WI38 (cell line): Measurements from ENCODE around the gene SHPK.

Experiments used
- H3K4me3 ChIP-seq: 2 replicates; pipeline ENCODE4 v1.5.1; 2011; ENCODE audit warnings: low read depth, mild to moderate bottlenecking, control low read depth, low read length
- TF ChIP-seq, protein P1 (sequence below): IDR thresholded peaks from 2 replicates; pipeline ENCODE4 v1.5.1; 2012; ENCODE audit warnings: low read depth, mild to moderate bottlenecking, control low read depth, low read length

SHPK gene

DNA sequence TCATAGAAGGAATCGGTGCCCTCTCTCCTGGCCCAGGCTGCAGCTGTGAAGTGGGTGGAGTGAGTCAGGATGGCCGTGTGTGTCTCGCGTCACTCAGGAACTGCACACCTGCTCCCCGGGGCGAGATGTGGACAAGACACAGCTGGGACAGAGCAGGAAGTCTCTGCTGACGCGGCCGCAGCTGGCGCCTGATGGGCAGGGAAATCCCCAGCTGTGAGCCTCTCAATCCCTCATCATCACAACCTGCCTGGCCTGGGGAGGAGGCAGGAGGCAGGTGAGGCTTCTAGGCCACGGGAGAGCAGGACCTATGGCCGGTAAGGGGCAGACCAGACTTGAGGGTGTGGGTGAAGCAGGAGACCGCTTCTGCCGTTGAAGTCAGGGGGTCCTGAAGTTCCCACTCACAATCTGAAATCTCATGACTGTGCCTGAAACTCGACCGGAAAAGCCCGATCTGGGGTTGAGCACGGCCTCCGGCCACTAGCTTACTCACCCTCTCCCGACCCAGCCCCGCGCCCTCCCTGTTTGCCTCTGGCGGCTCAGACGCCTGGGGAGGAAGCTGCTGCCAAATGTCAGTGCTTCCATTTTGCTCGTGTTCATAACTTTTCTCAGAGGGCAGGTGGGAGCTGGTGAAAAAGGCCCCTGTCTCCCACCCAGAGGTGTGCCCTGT lies 77.3 kb downstream of the SHPK start:
- no peak overlapping the region for H3K4me3 ChIP-seq
- TF ChIP-seq, protein P1, sequence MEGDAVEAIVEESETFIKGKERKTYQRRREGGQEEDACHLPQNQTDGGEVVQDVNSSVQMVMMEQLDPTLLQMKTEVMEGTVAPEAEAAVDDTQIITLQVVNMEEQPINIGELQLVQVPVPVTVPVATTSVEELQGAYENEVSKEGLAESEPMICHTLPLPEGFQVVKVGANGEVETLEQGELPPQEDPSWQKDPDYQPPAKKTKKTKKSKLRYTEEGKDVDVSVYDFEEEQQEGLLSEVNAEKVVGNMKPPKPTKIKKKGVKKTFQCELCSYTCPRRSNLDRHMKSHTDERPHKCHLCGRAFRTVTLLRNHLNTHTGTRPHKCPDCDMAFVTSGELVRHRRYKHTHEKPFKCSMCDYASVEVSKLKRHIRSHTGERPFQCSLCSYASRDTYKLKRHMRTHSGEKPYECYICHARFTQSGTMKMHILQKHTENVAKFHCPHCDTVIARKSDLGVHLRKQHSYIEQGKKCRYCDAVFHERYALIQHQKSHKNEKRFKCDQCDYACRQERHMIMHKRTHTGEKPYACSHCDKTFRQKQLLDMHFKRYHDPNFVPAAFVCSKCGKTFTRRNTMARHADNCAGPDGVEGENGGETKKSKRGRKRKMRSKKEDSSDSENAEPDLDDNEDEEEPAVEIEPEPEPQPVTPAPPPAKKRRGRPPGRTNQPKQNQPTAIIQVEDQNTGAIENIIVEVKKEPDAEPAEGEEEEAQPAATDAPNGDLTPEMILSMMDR = no peak
